GM18519 (cell line): ENCODE results near the gene ZNF789.
"Not testable (repeated sequence)": the region's sequence is repeated elsewhere in the genome, so short reads cannot be mapped to it uniquely, and the experiment has no call there.

Source experiments
- ATAC-seq: cut with Tn5 transposase; IDR thresholded peaks from one replicate; pipeline ENCODE4 v1.9.1; 2021; ENCODE audit warnings: mild to moderate bottlenecking, moderate library complexity; ENCODE audit not compliant: unreplicated experiment, low FRiP score

ZNF789 gene

DNA sequence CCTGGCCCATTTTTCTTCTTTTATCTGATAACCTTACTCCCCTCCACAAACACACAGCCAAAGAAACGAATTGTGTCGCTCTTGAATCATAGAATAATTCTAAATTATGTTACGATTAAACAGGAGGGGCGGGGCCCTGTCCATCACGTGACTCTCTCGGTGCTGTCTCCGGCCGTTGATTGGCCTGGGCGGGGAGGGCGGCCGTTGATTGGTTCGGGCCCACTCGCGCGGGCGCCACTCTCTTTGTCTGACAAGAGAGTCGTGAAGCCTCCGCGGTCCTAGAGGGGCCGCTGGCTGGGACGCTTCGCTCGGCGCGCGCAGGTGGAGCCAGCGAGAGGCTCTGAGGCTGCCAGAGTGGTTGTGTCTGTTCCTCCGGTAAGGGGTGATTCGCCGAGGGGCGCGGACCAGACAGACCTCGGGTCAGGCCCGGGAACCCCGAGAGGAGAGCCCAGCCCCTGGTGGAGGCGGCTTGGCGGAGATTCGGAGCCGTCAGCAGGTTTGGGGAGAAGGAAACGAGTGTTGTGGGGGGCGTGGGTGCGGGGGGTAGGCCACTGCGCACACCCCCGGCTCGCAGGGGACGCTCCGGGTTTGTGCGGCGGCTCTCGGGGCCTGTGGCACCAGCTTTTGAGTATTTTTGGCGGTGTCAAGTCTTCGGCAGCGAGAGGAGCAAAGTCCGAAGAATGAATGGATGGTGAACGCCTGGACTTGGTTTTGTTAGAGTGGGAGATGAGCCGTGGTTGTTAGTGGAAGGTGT lies at the start of gene ZNF789:
TSS of gene ZNF789 (plus strand) at position 330 of the 754 bp plus-strand sequence. CDS start 3,567 bp downstream, outside the sequence.
- ATAC-seq = peak; percentile 83

- ATAC-seq = no peak
Observed at GRCh38 chr7:99424932-99425730, 47.6 kb upstream of the ZNF789 start.

- no peak for ATAC-seq
Observed at GRCh38 chr7:99428972-99429566, 43.6 kb upstream of the ZNF789 start.

GRCh38 chr7:99429756-99430155 lies 42.9 kb upstream of the ZNF789 start:
- ATAC-seq = no peak

DNA sequence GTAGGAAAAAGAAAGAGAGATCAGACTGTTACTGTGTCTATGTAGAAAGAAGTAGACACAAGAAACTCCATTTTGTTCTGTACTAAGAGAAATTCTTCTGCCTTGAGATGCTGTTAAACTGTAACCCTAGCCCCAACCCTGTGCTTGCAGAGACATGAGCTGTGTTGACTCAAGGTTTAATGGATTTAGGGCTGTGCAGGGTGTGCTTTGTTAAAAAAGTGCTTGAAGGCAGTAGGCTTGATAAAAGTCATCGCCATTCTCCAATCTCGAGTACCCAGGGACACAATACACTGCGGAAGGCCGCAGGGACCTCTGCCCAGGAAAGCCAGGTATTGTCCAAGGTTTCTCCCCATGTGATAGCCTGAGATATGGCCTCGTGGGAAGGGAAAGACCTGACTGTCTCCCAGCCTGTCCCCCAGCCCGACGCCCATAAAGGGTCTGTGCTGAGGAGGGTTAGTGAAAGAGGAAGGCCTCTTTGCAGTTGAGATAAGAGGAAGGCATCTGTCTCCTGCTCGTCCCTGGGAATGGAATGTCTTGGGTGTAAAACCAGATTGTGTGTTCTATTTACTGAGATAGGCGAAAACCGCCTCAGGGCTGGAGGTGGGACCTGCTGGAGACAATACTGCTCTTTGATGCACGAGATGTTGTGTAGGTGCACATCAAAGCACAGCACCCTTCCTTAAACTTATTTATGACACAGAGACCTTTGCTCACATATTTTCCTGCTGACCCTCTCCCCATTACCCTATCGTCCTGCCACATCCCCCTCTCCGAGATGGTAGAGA lies 40.7 kb upstream of the ZNF789 start:
- not testable (repeated sequence) for ATAC-seq

- no peak for ATAC-seq
Observed at GRCh38 chr7:99433158-99433557, 39.5 kb upstream of the ZNF789 start.

DNA sequence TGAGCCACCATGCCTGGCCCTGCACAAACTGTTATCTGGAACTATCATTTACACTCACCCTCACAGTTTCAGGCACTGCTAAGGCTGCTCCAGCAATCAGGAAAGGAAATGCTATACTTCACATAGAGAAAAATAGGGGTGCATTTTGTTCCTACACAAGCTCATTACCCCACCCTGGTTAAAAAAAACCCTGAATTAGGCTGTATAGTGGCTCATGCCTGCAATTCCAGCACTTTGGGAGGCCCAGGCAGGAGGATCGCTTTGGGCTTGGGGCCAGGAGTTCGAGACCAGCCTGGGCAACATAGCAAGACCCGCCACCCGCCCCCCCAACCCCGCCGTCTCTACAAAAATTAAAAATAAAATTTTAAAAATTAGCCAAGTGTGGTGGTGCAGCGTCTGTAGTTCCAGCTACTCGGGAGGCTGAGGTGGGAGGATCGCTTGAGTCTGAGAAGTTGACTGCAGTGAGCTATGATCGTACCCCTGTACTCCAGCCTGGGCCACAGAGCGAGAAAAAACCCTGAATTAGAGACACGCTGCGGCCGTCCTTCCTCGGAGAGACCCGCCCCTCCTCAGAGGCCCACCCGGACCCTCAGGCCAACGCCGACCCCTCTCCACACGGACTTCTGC lies 34.6 kb upstream of the ZNF789 start:
- ATAC-seq = no peak

- peak; percentile 86 for ATAC-seq
Observed at GRCh38 chr7:99438573-99439480, 33.9 kb upstream of the ZNF789 start, which contains the start of the genes CPSF4 and PTCD1. CPSF4 (plus strand) TSS chr7:99438943; CDS start chr7:99439083, 140 bp downstream. PTCD1 (minus strand) TSS chr7:99438798; CDS start chr7:99435242, 3,556 bp downstream.

DNA sequence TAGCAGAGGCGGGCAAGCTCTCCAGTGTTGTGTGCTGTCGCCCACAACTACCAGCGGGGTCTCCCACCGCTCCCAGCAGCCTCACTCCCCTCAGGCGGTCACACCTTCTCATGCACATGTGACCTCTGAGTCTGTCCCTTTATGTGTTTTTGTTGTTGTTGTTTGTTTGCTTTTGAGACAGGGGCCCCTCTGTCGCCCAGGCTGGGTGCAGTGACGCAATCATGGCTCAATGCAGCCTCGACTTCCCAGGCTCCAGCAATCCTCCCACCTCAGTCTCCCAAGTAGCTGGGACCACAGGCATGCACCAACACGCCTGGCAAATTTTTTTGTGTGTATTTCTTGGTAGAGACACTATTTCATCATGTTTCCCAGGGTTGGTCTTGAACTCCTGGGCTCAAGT lies 32.5 kb upstream of the ZNF789 start:
- no peak for ATAC-seq

DNA sequence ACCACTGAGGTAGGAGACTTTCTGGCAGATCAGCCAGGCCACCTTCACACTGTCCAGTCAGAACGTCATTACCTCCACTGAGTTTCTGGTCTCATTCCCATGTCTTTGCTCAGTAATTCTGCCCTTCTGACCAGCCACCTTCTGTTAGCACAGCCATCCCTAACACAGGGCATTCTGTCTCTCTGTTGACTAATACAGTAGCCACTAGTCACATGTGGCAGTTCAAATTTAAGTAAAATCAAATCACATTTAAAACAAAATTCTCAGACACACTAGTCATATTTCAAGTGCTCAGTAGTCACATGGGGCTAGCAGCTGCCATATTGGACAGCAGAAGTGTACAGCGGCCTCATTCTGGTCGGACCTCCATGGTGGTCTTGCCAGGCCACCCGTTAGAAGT lies 26.6 kb upstream of the ZNF789 start:
- no peak for ATAC-seq

DNA sequence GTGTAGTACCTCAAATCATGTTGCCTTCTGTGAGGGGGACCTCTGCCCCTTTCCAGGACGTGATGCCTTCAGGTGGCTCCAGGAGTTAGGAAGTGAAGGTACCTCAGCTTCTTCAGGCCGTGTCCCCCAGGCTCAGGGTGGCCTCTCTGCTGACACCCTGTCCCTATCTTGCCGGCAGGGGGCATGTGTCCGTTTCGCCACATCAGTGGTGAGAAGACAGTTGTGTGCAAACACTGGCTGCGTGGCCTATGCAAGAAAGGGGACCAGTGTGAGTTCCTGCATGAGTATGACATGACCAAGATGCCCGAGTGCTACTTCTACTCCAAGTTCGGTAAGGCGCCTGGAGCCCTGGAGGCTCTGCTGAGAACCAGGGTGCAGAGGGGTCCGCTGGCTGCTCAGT lies 24.7 kb upstream of the ZNF789 start:
- ATAC-seq = no peak

- no peak for ATAC-seq
Observed at GRCh38 chr7:99448855-99449254, 23.8 kb upstream of the ZNF789 start.

DNA sequence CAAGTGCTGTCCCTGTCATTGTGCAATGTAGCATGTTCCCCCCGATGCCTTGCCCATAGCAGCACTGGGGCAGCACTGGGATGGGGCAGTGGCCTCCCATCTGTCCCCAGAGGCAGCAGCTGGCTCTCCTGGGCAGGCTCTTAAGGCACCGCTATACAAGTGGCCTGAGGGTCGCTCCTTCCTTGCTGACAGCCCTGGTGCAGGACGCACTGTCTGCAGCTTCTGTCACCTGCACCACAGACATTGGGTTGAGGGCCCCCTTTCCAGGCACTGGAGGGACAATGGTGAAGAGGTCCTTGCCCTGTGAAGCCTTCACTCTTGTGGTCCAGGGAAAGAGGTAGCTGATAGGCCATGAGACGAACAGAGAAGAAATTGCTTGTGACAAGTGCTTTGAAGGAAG lies 23.4 kb upstream of the ZNF789 start:
- no peak for ATAC-seq

DNA sequence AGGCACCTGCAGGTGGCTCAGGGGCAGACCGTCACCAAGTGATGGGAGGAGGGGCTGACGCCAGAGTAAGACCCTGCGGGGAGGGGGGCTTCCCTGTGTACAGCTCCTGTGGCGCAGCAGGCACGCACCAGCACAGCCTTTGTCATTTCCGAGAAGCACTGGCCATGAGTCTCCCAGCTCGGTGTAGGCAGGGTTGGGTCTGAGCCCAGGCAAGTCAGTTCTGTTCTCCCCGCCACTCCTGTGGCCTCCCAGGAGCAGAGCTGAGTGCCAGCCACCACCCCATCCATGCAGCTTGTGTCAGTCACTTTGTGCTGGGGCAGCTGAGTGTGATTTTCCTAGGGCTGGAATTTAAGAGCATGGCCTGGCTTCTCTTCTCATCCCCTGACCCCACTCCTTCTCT lies 20.8 kb upstream of the ZNF789 start:
- ATAC-seq = no peak

DNA sequence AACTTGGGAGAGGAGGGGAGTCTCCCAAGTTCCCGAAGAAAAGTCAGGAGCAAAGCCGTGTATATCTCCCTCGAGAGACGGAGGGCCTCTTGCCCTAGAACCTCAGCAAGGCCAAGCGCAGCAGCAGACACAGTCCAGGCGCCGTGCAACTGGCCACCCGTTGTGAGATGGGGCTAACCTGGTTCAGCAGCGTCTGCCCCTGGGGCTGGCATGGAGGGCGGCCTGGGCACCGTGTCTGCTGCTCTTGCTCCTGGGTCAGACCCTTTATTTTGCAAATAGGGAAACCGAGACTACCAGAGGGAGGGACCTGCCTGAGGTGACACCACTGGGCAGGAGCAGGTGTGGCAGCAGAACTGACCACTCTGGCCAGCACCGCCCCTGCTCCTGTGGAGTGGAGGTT lies 20.1 kb upstream of the ZNF789 start:
- no peak for ATAC-seq

DNA sequence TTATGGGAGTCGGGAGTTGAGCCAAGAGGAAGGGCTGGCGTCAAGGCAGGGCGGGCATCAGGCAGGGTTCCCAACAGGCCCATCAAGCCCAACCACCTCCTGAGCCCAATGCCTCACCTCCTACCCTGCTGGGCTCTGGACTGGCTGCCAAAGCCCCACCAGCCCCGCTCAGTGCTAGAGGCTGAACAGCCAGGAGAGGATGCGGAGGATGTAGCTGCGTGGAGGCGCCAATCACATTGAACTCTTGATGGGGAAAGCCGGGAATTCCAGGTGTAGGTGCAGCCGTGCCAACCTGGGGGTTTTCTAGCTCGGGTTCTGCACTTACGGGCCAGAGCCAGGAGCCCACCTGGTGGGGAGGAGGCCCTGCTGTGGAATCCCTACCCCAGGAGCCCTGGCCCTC lies 19.6 kb upstream of the ZNF789 start:
- ATAC-seq = no peak

DNA sequence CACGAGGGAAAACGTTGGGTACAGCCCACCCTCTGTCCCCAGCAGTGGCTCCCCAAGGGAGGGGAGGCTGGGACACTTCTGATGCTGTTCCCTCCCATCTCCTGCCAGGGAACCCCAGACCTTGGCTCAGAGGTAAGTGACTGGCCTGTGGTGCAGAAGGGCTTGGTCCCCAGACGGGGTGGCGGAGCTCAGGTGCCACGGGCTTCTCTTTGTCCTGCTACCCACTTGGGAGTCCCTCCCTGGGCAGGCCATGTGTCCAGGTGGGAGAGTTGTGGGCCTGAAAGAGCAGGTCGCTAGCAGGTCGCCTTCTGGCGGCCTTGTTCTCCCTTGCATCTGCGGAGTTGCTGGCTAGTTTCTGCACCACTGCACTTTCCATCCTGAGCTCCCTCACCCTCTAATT lies 16.8 kb upstream of the ZNF789 start:
- ATAC-seq = no peak

GRCh38 chr7:99456288-99456687 lies 16.4 kb upstream of the ZNF789 start:
- no peak for ATAC-seq

DNA sequence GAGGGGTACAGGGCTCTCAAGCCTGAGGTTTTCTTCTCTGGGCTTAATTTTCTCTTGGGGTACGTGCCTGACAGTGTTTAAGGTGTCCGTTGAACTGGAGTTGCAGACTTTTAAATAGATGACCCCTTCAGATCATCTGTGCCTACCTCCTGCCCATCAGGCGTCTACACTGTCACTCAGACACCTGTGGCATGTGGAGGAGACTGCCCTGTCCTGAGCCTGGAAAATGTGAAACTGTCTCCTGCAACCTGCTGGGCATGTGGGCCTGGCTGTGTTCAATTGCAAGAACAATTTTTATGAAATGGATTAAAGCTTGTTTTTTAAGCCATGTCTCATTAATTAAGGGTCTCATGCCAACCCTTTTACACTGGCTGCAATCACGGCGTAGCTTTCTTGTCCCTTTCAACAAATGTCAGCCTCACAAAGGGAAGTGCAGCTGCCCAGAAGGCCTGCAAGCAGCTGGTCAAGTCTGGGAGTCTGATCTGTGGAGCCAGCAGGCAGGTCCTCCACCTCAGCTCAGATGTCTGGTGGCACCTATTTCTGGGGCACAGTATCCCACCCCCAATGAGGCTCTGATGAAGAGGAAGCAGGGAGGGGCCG lies 15.5 kb upstream of the ZNF789 start:
- ATAC-seq = no peak
